Ascending aorta (tissue), 2 donors: ENCODE results near the gene SEPHS1. TPM values are rescaled to one million over a fixed set of nuclear protein-coding genes. Genes with fewer than 3 reads are reported as not detected.

Source experiments
- DNase-seq, 2 donors: peaks; one replicate each; pipeline ENCODE4 v3.0.0-alpha.2; 2019; ENCODE audit warnings: low spot score in 2 of 2
- H3K27ac ChIP-seq, 2 donors: fragments of 200-600 bp; sonication (generic); one replicate each; pipeline ENCODE4 v1.5.1; 2016 to 2017; ENCODE audit warnings: mild to moderate bottlenecking in 1 of 2
- H3K27me3 ChIP-seq: fragments of 200-600 bp; sonication (generic); one replicate; pipeline ENCODE4 v1.5.1; 2017
- H3K36me3 ChIP-seq, 2 donors: fragments of 200-600 bp; sonication (generic); one replicate each; pipeline ENCODE4 v1.5.1; 2016
- H3K4me1 ChIP-seq, 2 donors: fragments of 200-600 bp; sonication (generic); one replicate each; pipeline ENCODE4 v1.5.1; 2016 to 2017; ENCODE audit warnings: mild to moderate bottlenecking in 1 of 2
- H3K4me3 ChIP-seq, 2 donors: fragments of 200-600 bp; sonication (generic); one replicate each; pipeline ENCODE4 v1.5.1; 2016 to 2017; ENCODE audit warnings: mild to moderate bottlenecking in 1 of 2
- H3K9me3 ChIP-seq, 2 donors: fragments of 200-600 bp; sonication (generic); one replicate each; pipeline ENCODE4 v1.5.1; 2016
- intact Hi-C: fragments of 100-400 bp; cut with DNase I; formaldehyde crosslinking; loops from one replicate; pipeline ENCODE4 v1.15.1; 2023
- total RNA-seq: library from RNA; depleted of rRNA; stranded (reverse); fragments of >200 nt; gene quantifications from one replicate; pipeline ENCODE4 v1.1.0, GENCODE V29; 2016
- TF ChIP-seq, protein P1 (sequence below), 3 experiments: fragments of 200-600 bp in 2 of 3; fragments of 450-650 bp in 1 of 3; sonication (generic) in 2 of 3; IDR thresholded peaks; one replicate each; pipeline ENCODE4 v1.5.1; 2016 to 2019; ENCODE audit warnings: antibody characterized with exemption in 3 of 3, mild to moderate bottlenecking in 1 of 3, moderate library complexity in 1 of 3

Gene SEPHS1, protein sequence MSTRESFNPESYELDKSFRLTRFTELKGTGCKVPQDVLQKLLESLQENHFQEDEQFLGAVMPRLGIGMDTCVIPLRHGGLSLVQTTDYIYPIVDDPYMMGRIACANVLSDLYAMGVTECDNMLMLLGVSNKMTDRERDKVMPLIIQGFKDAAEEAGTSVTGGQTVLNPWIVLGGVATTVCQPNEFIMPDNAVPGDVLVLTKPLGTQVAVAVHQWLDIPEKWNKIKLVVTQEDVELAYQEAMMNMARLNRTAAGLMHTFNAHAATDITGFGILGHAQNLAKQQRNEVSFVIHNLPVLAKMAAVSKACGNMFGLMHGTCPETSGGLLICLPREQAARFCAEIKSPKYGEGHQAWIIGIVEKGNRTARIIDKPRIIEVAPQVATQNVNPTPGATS
- 20.3 TPM for total RNA-seq

DNA sequence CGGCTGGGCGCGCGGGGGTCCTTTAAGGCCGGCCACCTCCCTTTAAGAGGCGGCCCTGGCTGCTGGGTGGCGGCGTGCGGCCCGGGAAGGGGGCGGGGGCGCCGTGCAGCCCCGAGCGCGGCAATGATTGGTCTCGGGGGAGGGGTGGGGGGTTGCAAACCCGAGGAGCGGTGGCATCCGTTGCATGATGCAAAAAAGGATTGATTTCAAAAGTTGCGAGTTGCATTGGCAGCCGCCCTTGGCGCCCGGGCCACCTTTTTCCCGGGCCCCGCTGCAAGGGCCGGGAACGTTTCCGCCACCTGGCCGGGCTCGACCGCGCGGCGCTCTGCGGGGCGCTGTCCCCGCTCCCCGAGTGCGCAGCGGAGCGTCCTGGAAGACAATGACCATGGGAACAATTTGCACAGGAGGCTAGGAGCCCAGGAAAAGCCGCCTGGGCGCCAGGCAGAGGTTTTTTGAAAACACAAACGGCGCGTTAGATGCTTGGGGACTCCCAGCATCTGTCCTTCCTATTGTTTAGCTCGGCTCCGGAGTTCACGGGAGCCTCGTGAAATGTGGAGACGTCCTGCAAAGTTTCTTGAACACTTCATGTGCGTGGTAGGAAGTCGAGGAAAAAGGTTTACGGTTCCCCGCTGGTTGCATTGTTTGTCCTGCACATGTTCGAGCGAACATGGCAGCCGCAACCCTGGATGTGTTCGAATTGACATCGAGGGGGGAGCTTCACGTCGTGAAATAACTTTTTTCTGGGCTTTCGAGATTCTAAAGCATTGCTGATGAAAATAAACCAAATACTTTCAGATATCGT, at the start of gene SEPHS1:
TSS of gene SEPHS1 (minus strand) at position 78 of the 802 bp plus-strand sequence. CDS start 3,343 bp downstream, outside the sequence.
- peak within 1 kb of the TSS; percentile 93 to 96 for H3K27ac ChIP-seq
- H3K4me1 ChIP-seq: peaks cover 0 to 13% of the 10 kb centered on the region in 2 donors
- H3K36me3 ChIP-seq: no peaks in the 10 kb centered on the region
- intact Hi-C loops: loop anchor here (1.0 to 5.0 kb wide), 3 partner anchors 179 to 1736 kb away; partner anchors contain the start of genes BEND7, PRPF18 and USP6NL
- DNase-seq: peak in 1 of 2 donors; percentile 85
- H3K27me3 ChIP-seq: no peaks in the 10 kb centered on the region
- H3K4me3 ChIP-seq: peak within 1 kb of the TSS; percentile 90 to 93
- TF ChIP-seq, protein P1, sequence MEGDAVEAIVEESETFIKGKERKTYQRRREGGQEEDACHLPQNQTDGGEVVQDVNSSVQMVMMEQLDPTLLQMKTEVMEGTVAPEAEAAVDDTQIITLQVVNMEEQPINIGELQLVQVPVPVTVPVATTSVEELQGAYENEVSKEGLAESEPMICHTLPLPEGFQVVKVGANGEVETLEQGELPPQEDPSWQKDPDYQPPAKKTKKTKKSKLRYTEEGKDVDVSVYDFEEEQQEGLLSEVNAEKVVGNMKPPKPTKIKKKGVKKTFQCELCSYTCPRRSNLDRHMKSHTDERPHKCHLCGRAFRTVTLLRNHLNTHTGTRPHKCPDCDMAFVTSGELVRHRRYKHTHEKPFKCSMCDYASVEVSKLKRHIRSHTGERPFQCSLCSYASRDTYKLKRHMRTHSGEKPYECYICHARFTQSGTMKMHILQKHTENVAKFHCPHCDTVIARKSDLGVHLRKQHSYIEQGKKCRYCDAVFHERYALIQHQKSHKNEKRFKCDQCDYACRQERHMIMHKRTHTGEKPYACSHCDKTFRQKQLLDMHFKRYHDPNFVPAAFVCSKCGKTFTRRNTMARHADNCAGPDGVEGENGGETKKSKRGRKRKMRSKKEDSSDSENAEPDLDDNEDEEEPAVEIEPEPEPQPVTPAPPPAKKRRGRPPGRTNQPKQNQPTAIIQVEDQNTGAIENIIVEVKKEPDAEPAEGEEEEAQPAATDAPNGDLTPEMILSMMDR (IDR thresholded peaks at IDR 0.05): peak in 2 of 3 experiments; percentile 5 to 10
- H3K9me3 ChIP-seq: no peaks in the 10 kb centered on the region

DNA sequence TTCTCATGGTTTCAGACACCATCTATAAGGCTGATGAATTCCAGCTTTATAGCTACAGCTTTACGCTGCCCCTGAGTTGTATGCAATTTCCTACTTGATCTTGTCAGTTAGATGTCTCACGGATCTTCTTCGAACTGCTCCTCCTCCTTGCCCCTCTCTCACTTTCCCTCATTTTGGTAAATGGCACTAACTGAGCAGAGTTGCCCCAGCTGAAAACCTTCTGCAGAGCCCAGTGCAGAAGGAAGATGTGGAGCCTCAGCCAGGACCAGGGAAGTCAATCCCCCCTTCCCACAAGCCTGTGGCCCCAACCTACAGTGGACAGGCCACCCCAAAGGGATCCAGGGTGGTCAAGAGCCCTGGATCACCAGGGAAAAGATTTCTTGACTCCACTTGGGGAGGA, 49.0 kb upstream of the SEPHS1 start:
- intact Hi-C loops: no loop called here
- no peak overlapping the region for H3K27ac ChIP-seq
- H3K4me1 ChIP-seq: no peaks in the 10 kb centered on the region
- no peaks in the 10 kb centered on the region for H3K27me3 ChIP-seq
- H3K9me3 ChIP-seq: no peaks in the 10 kb centered on the region
- TF ChIP-seq, protein P1 (IDR thresholded peaks at IDR 0.05): no peak
- H3K4me3 ChIP-seq: no peak overlapping the region
- H3K36me3 ChIP-seq: no peaks in the 10 kb centered on the region
- DNase-seq: no peak

DNA sequence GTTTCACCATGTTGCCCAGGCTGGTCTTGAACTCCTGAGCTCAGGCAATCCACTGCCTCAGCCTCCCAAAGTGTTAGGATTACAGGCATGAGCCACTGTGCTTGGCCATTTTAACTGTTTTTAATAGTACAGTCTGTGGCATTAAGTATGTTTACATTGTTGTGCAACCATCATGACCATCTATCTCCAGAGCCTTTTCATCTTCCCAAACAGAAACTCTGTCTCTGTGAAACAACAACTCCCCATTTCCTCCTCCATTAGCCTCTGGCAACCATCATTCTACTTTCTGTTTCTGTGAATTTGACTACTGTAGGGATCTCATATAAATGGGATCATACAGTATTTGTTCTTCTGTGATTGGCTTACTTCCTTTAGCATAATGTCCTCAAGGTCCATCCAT, 48.3 kb upstream of the SEPHS1 start:
- no peak for DNase-seq
- TF ChIP-seq, protein P1 (IDR thresholded peaks at IDR 0.05): no peak
- intact Hi-C loops: no loop called here

DNA sequence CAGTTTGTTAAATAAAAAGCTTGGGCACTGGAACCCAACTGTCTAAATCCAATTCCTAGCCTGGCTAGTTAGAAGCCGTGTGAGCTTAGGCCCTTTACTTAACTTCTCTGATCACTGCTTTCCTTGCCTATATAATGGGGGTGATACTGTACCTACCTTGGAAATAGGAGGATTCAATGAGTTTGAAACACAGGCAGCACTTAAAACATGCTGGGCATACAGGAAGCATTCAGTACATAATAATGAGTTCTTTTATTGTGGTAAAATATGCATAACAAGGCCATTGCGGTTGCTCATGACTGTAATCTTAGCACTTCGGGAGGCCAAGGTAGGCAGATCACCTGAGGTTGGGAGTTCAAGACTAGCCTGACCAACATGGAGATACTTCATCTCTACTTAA, 47.4 kb upstream of the SEPHS1 start:
- Histone ChIP-seq H3K4me1 (no peaks in the 10 kb centered on the region), H3K36me3 (no peaks in the 10 kb centered on the region), H3K9me3 (no peaks in the 10 kb centered on the region), H3K27me3 (no peaks in the 10 kb centered on the region), H3K27ac (no peak overlapping the region), H3K4me3 (no peak overlapping the region)
- TF ChIP-seq, protein P1 (IDR thresholded peaks at IDR 0.05): no peak
- no peak for DNase-seq
- intact Hi-C loops: no loop called here

More for the DNA sequence above, 48.3 kb upstream of the SEPHS1 start:
- no peaks in the 10 kb centered on the region for H3K9me3 ChIP-seq
- no peak overlapping the region for H3K27ac ChIP-seq
- no peaks in the 10 kb centered on the region for H3K27me3 ChIP-seq
- H3K36me3 ChIP-seq: no peaks in the 10 kb centered on the region
- no peak overlapping the region for H3K4me3 ChIP-seq
- H3K4me1 ChIP-seq: no peaks in the 10 kb centered on the region

DNA sequence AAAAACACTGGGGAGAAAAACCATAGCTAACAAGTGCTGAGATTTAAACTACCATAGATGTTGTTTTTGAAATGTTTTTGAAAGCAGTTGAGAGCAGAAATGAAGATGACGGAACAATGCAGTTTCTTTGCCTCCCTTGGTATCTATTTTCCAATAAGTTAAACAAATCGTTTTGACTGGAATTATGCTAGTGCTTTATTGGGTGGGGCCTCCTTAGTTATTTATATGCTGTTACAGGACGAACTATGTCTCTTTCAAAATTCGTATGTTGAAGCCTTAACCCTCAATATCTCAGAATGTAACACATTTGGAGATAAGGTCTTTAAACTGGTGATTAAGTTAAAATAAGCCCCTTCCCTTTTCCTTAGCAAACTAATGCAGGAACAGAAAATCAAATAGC, 45.5 kb upstream of the SEPHS1 start:
- intact Hi-C loops: no loop called here
- no peaks in the 10 kb centered on the region for H3K36me3 ChIP-seq
- TF ChIP-seq, protein P1 (IDR thresholded peaks at IDR 0.05): no peak
- no peaks in the 10 kb centered on the region for H3K4me1 ChIP-seq
- H3K4me3 ChIP-seq: no peak overlapping the region
- no peaks in the 10 kb centered on the region for H3K27me3 ChIP-seq
- no peak for DNase-seq
- H3K27ac ChIP-seq: no peak overlapping the region
- H3K9me3 ChIP-seq: no peaks in the 10 kb centered on the region
